DOHH2 (cell line): Measurements from ENCODE around the gene KRT17.

ENCODE experiments used
- CTCF ChIP-seq: fragments of 200-600 bp; sonication (generic); IDR thresholded peaks from one replicate; pipeline ENCODE4 v1.5.1; 2014; ENCODE audit warnings: antibody characterized with exemption, mild to moderate bottlenecking, low read depth, low read length; ENCODE audit not compliant: poor library complexity, severe bottlenecking
- EZH2phosphoT487 ChIP-seq: fragments of 200-600 bp; sonication (generic); IDR thresholded peaks from 2 replicates; pipeline ENCODE4 v1.6.1; 2017; ENCODE audit warnings: borderline replicate concordance, mild to moderate bottlenecking, antibody characterized with exemption, low read length, moderate library complexity, mixed read lengths

- TF ChIP-seq CTCF (no peak), EZH2phosphoT487 (no peak)
Observed at GRCh38 chr17:41621916-41622315, 2.5 kb downstream of the KRT17 start.
